Testis (tissue), 2 donors: ENCODE results near the gene DKK1.

Experiments used
- CTCF ChIP-seq, 3 experiments: fragments of 450-650 bp in 2 of 3; fragments of 200-600 bp in 1 of 3; sonication (generic) in 1 of 3; IDR thresholded peaks; one replicate each; pipeline ENCODE4 v1.5.1; 2016 to 2019; ENCODE audit warnings: antibody characterized with exemption in 3 of 3, mild to moderate bottlenecking in 2 of 3, moderate library complexity in 1 of 3
- POLR2A ChIP-seq: fragments of 450-650 bp; IDR thresholded peaks from one replicate; pipeline ENCODE4 v1.6.1; 2017; ENCODE audit warnings: antibody characterized with exemption, mild to moderate bottlenecking, moderate library complexity

DNA sequence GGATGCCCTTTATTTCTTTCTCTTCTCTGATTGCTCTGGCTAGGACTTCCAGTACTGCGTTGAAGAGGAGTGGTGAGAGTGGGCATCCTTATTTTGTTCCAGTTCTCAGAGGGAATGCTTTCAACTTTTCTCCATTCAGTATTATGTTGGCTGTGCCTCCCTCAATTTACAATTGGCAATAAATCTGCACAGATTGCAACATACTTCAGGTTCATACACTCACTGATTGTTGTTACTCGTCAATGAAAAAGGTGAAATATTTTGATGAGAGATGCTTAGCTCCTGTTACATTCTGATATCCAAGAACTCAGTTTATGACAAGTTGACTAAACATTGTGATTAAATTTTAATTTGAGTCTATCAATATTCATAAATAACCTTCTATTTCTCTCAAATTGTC, 37.9 kb upstream of the DKK1 start:
- TF ChIP-seq POLR2A (no peak), CTCF (IDR thresholded peaks at IDR 0.05) (no peak)
